ENCODE results near the gene NTRK1.

The NTRK1 gene

DNA sequence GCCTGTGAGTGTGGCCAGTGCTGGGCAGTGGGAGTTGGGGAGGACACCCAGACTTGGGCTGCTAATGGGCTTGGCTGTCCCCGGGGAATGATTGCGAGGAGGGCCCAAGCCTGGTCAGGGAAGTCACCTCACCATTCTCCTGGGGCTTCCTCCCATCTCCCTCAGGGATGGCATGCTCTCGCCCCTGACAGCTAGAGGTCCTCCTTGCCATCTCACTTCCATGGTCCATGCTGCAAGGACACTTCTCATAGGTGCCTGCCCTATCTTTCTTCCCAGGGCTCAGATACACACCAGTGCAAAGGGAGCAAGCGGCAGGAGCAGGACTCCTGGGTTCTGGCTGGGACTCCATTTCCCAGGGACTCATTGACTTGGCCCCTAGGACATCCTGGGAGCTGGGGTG lies 4.1 kb downstream of the NTRK1 start:
- TF ChIP-seq CTCF (IDR thresholded peaks at IDR 0.05; ENCODE audit: low read depth, low read length): no peak
- no peak overlapping the region for H3K4me3 ChIP-seq (ENCODE audit: low read depth, low read length)

- TF ChIP-seq CTCF (IDR thresholded peaks at IDR 0.05; ENCODE audit: low read depth, low read length): no peak
- H3K4me3 ChIP-seq (ENCODE audit: low read depth, low read length): no peak overlapping the region
Measured at GRCh38 chr1:156865258-156865657, 4.6 kb downstream of the NTRK1 start.

- no peak for TF ChIP-seq CTCF (IDR thresholded peaks at IDR 0.05; ENCODE audit: low read depth, low read length)
- no peak overlapping the region for H3K4me3 ChIP-seq (ENCODE audit: low read depth, low read length)
Measured at GRCh38 chr1:156865865-156866248, 5.2 kb downstream of the NTRK1 start.

- H3K4me3 ChIP-seq (ENCODE audit: low read depth, low read length): no peak overlapping the region
- TF ChIP-seq CTCF (IDR thresholded peaks at IDR 0.05; ENCODE audit: low read depth, low read length): no peak
Measured at GRCh38 chr1:156866249-156866909, 5.7 kb downstream of the NTRK1 start.

- no peak overlapping the region for H3K4me3 ChIP-seq (ENCODE audit: low read depth, low read length)
- no peak for TF ChIP-seq CTCF (IDR thresholded peaks at IDR 0.05; ENCODE audit: low read depth, low read length)
Measured at GRCh38 chr1:156868341-156868740, 7.7 kb downstream of the NTRK1 start.

GRCh38 chr1:156869455-156869854 lies 8.8 kb downstream of the NTRK1 start:
- no peak overlapping the region for H3K4me3 ChIP-seq (ENCODE audit: low read depth, low read length)
- TF ChIP-seq CTCF (IDR thresholded peaks at IDR 0.05; ENCODE audit: low read depth, low read length): no peak

GRCh38 chr1:156873659-156874058 lies 13.0 kb downstream of the NTRK1 start:
- H3K4me3 ChIP-seq (ENCODE audit: low read depth, low read length): no peak overlapping the region
- no peak for TF ChIP-seq CTCF (IDR thresholded peaks at IDR 0.05; ENCODE audit: low read depth, low read length)
